ENCODE data around the gene HNRNPUL2. TPM values are rescaled to one million over a fixed set of nuclear protein-coding genes. Genes with fewer than 3 reads are reported as not detected.
A peak's percentile ranks its signal among the peaks of the same experiment; 100 is the strongest.
"Not testable (repeated sequence)": the region's sequence is repeated elsewhere in the genome, so short reads cannot be mapped to it uniquely, and the experiment has no call there.

HNRNPUL2 gene
- total RNA-seq, result 10 to 100 TPM; 67.9 to 72.5 TPM

DNA sequence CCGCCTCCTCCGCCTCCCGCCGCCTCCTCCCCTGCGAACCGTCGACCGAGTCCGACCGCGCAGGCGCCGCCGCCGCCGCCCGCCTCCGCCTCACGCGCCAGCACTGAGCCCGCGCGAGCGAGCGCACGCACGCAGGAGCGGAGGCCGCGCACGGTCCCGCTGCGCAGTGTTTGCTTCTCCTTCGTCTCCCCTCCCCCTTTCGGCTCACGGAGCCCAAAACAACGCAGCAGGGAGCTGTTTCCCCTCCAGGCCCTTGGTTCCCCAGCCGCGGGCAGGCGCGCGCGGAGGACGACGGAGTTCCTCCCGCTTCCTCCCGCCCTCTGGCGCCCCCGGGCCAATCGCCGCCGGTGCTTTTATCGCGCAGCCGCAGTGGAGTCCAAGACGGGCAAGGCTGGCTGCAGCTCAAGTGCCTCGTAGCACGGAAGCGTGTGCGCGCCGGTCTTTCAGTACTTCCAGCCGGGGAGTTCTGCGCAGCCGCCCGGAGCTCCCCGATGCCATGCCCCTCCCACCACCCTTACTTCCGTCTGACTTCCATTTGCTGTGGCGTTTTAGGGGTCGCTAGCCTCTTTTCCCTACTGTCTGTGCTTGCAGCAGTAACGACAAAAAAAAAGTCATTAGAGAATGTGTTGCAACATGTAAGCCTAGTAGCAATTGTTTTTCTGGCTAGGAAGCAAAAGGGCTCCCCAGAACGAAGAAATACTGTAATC is at the start of gene HNRNPUL2:
HNRNPUL2 (minus strand) TSS at position 293 of the 707 bp plus-strand sequence. CDS start 301 bp downstream, outside the sequence.
- Mint-ChIP-seq H3K4me3 (peak within 1 kb of the TSS; percentile 100), H3K36me3 (peaks cover 33% of the 10 kb centered on the region), H3K27me3 (no peaks in the 10 kb centered on the region), H3K27ac (peak within 1 kb of the TSS; percentile 98), H3K4me1 (peaks cover 39% of the 10 kb centered on the region), H3K9me3 (no peaks in the 10 kb centered on the region)
- ATAC-seq (ENCODE audit: low read depth) (peak; percentile 89), DNase-seq (peak; percentile 99)
- POLR2A ChIA-PET, result interaction anchor here (0.5 to 8.3 kb wide), 43 partner anchors 8 to 1646 kb away, joined by 3 to 107 read pairs (median 5); partner anchors contain the start of genes B3GAT3, BSCL2, C11orf98 and CSKMT

DNA sequence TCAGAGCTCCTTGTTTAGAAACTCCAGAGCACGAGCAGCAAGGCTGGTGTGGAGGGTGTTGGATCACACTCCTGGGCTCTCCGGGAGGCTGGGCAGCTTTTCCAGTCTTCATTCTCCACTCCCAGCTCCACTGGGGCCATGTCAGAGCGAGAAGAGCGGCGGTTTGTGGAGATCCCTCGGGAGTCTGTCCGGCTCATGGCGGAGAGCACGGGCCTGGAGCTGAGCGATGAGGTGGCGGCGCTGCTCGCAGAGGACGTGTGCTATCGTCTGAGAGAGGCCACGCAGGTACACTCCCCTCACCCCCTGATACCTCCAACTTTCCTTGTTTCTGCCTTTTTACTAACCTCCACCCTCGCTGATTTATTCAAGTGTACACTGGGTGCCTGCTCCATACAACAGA is 48.4 kb upstream of the HNRNPUL2 start:
- H3K4me3 Mint-ChIP-seq, result no peak overlapping the region
- H3K4me1 Mint-ChIP-seq, result peaks cover 10% of the 10 kb centered on the region
- no peaks in the 10 kb centered on the region for H3K9me3 Mint-ChIP-seq
- DNase-seq (no peak), ATAC-seq (ENCODE audit: low read depth) (no peak)
- H3K27me3 Mint-ChIP-seq, result no peaks in the 10 kb centered on the region
- H3K27ac Mint-ChIP-seq, result no peak overlapping the region
- POLR2A ChIA-PET, result interaction anchor here (1.2 to 4.3 kb wide), 4 partner anchors 10 to 103 kb away, joined by 4 to 23 read pairs (median 10); partner anchors contain the start of genes LBHD1 and WDR74
- peaks cover 8% of the 10 kb centered on the region for H3K36me3 Mint-ChIP-seq

DNA sequence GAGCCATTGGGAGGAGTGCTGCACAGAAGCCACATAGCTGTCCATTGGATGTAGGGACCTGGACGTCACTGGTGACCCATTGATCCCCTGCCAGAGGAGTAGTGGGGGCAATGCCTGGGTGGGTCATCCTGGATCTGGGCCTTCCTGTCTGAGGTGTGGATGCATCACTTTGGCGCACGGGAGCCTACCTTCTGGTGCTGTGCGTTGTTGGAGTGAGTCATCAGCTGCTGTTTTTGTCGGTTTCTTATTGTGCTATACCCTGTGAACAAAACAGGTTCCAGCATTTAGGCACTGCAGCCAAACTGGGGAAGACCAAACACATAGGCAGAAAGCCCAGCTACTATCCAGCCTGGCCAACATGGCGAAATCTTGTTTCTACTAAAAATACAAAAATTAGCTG is 47.1 kb upstream of the HNRNPUL2 start:
- Mint-ChIP-seq H3K4me3 (no peak overlapping the region), H3K27ac (no peak overlapping the region), H3K9me3 (no peaks in the 10 kb centered on the region), H3K4me1 (peaks cover 18% of the 10 kb centered on the region), H3K27me3 (no peaks in the 10 kb centered on the region), H3K36me3 (peaks cover 8% of the 10 kb centered on the region)
- ATAC-seq (ENCODE audit: low read depth), result no peak
- POLR2A ChIA-PET, result interaction anchor here (0.6 to 4.3 kb wide), 8 partner anchors 11 to 107 kb away, joined by 3 to 23 read pairs (median 4); partner anchors contain the start of genes LBHD1, POLR2G, SLC3A2 and WDR74
- DNase-seq, result no peak

DNA sequence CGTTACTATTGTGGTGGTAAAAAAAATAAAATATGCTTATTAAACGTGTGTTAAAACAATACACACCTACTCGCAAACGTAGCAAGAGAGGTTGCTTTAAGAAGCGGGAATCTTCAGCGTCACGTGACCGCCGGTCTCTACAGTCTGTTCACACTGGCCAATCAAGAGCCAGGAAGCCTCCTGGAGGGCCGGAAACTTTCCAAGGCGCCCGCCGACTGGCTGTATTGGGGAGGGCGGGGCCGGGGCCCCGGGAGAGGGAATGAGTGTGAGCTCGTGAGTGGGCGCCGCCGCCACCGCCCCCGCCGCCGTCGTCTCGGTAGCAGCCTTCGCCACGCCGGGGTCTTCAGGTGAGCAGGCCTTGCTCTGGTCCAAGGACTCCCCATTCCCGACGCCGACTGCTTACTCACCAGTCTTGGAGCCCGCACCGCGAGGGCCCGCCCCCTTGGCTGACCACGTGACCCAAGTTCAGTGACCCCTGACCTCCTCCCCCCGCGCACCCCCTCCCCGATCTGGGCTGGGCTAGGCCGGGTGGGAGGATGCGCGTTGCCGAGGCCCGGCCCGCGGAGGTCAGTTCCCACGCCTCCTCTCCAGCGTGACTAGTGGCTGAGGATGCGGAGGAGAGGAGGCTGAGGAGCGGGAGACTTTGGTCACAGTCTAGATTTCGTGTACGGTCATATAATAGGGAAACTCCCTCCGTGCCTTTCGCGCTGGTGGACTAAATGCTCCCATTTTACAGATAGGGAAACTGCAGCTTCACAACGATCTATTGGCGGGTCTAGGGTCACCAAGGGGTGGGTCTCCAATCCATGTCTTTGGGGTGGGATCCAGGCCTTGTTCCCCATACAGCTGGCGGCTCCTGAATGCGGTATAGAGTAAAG is 44.1 kb upstream of the HNRNPUL2 start, which contains the start of gene TAF6L:
TAF6L (plus strand) TSS at position 253 of the 878 bp plus-strand sequence. CDS start 4,388 bp downstream, outside the sequence.
- Mint-ChIP-seq H3K36me3 (peaks cover 6% of the 10 kb centered on the region), H3K27me3 (no peaks in the 10 kb centered on the region), H3K27ac (peak within 1 kb of the TSS; percentile 94), H3K4me3 (peak within 1 kb of the TSS; percentile 92), H3K4me1 (peaks cover 13% of the 10 kb centered on the region), H3K9me3 (no peaks in the 10 kb centered on the region)
- POLR2A ChIA-PET, result interaction anchor here (0.7 to 3.9 kb wide), 14 partner anchors 10 to 110 kb away, joined by 3 to 47 read pairs (median 6); partner anchors contain the start of genes C11orf98, CSKMT, HNRNPUL2 and POLR2G
- DNase-seq (peak; percentile 95), ATAC-seq (ENCODE audit: low read depth) (peak; percentile 83)

DNA sequence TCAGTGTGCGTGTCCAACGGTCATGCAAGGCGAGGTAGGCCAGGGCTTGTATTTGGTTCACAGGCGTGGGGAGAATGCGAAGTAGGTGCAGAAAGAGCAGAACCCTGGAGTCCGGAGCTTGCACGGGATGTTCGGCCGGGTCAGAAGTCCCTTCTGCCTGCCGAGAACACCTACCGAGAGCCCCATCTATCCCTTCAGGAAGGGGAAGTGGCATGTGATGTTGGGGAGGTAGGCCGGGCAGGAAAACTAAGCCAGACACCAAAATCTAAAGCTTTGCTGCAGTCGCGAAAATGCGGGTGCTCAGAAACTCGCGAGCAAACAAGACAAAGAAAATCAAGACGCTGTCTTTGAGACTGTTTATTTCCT is 43.5 kb upstream of the HNRNPUL2 start:
- Mint-ChIP-seq H3K27ac (peak overlapping the region; percentile 94), H3K4me3 (peak overlapping the region; percentile 92), H3K36me3 (peaks cover 4% of the 10 kb centered on the region), H3K4me1 (peaks cover 13% of the 10 kb centered on the region), H3K27me3 (no peaks in the 10 kb centered on the region), H3K9me3 (no peaks in the 10 kb centered on the region)
- POLR2A ChIA-PET, result interaction anchor here (0.7 to 3.9 kb wide), 12 partner anchors 9 to 110 kb away, joined by 3 to 47 read pairs (median 10); partner anchors contain the start of genes C11orf98, CSKMT, HNRNPUL2 and POLR2G
- ATAC-seq (ENCODE audit: low read depth), result no peak
- peak; percentile 55 for DNase-seq

DNA sequence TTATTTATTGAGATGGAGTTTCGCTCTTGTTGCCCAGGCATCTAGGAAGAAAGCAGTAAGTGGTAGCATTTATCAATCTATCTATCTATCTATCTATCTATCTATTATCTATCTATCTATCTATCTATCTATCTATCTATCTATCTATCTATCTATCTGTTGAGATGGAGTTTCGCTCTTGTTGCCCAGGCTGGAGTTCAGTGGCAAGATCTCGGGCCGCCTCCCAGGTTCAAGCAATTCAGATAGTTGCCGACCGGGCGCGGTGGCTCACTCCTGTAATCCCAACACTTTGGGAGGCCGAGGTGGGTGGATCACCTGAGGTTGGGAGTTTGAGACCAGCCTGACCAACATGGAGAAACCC is 33.6 kb upstream of the HNRNPUL2 start:
- POLR2A ChIA-PET, result interaction anchor here (0.9 to 3.4 kb wide), 13 partner anchors 10 to 121 kb away, joined by 3 to 39 read pairs (median 7); partner anchors contain the start of genes C11orf98, CSKMT, HNRNPUL2 and LBHD1
- peak overlapping the region; percentile 91 for H3K4me3 Mint-ChIP-seq
- H3K27me3 Mint-ChIP-seq; DNase-seq; H3K9me3 Mint-ChIP-seq; ATAC-seq (ENCODE audit: low read depth); H3K36me3 Mint-ChIP-seq: not testable (repeated sequence)
- peaks cover 12% of the 10 kb centered on the region for H3K4me1 Mint-ChIP-seq
- peak overlapping the region; percentile 89 for H3K27ac Mint-ChIP-seq

DNA sequence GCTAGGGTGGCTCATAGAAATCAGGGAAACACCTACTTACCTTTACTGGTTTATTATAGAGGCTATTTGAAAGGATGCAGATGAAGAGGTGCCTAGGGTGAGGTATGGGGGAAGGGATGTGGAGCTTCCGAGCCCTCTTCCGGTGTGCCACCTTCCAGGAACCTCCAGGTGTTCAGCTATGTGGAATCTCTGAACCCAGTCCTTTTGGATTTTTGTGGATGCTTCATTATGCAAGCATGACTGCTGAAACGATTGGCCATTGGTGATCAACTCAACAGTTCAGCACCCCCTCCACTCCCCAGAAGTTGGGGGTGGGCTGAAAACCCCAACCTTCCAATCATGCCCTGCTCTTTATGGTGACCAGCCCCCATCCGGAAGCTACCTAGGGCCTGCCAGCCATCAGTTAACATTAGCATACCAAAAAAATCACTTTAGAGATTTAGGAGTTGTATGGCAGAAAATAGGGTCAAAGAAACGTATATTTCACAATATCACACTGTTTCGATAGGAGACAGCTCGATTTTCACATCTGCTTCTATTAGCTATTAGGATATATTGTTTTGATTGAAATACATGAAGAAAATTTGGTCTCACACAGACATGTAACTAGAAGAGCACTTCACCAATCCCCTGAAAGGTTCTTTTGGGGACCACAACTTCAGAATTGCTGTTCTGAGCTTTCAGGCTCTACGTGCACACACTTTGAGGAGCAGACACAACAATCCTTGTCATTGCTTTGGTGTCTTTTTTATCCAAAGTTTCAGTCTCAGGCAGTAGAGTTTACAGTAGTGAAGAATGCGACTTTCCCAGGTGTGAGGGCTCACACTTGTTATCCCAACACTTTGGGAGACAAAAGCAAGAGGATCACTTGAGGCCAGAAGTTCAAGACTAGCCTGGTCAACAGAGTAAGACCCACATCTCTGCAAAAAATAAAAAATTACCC is 30.9 kb upstream of the HNRNPUL2 start:
- Mint-ChIP-seq H3K27me3 (peaks cover 4% of the 10 kb centered on the region), H3K4me3 (no peak overlapping the region), H3K4me1 (peaks cover 22% of the 10 kb centered on the region), H3K36me3 (peaks cover 3% of the 10 kb centered on the region), H3K9me3 (no peaks in the 10 kb centered on the region), H3K27ac (no peak overlapping the region)
- POLR2A ChIA-PET, result interaction anchor here (1.2 to 3.0 kb wide), 2 partner anchors 9 to 29 kb away, joined by 4 to 13 read pairs; partner anchors contain the start of gene TMEM179B
- DNase-seq (no peak), ATAC-seq (ENCODE audit: low read depth) (no peak)

DNA sequence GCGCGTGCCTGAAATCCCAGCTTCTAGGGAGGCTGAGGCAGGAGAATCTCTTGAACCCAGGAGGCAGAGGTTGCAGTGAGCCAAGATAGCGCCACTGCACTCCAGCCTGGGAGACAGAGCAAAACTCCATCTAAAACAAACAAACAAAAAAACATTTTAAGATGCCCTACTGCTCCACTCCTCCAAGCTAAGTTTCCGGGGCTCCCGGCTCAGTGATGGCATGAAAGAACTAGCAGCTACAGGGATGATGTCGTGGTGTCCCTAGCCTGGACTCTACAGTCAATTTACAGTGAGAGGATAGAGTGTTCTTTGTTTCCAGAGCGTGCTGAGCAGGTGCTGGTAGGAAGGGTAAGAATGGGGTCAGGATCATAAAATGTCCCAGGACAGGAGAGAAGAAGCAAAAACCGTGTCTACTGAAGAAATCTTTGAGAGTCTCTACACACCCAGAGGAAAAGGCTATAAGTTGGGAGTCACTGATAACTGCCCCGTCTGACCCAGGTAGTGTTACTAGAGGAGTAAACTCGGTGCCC is 27.9 kb upstream of the HNRNPUL2 start:
- peak overlapping the region; percentile 96 for H3K4me3 Mint-ChIP-seq
- DNase-seq (no peak), ATAC-seq (ENCODE audit: low read depth) (no peak)
- POLR2A ChIA-PET, result interaction anchor here (1.3 to 6.2 kb wide), 7 partner anchors 16 to 181 kb away, joined by 3 to 73 read pairs (median 15); partner anchors contain the start of genes C11orf98, CSKMT, EEF1G and HNRNPUL2
- no peaks in the 10 kb centered on the region for H3K9me3 Mint-ChIP-seq
- H3K4me1 Mint-ChIP-seq, result peaks cover 20% of the 10 kb centered on the region
- H3K27me3 Mint-ChIP-seq, result peaks cover 4% of the 10 kb centered on the region
- H3K36me3 Mint-ChIP-seq, result no peaks in the 10 kb centered on the region
- H3K27ac Mint-ChIP-seq, result no peak overlapping the region

DNA sequence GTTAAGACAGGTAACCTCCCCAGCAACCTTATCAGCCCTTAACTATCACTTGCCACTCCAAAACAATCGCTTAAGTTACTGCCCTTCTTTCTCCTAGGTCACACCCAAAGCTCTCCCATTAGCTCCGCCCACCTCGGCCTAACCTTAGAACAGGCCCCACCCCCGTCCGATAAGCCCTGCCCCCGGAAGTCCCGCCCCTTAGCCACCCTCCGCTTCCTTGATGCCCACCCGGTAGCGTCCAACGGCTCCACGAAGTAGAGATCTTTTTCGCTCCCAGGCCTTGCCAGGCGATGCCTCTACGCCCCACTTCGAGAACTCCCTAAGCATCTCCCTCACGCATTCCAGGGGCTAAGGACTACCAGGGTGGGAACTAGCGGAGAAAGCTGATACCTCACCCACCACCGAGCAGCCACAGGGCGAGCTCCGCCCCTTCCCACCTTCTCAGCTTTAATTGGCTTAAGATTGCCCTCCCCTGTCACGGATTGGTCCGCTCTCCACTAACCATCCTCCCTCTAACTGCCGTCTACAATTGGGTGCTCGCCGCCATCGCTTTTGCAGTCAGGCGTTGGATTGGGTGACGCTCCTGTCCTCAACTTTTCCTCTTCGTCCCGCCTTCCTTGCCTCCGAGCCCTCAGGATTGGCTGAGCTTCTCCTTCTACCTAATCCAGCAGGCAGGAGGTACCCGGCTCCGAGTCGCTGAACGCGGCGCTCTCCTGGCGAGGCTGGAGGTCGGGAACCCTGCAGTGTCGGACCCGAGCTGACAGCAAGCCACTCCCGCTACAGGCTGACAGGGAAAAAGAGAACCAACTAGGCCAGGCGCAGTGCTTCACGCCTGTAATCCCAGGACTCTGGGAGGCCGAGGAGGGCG is 26.7 kb upstream of the HNRNPUL2 start, which contains the start of gene ZBTB3:
ZBTB3 (minus strand) TSS at position 425 of the 868 bp plus-strand sequence. CDS start 496 bp downstream, outside the sequence.
- H3K9me3 Mint-ChIP-seq, result no peaks in the 10 kb centered on the region
- DNase-seq (peak; percentile 95), ATAC-seq (ENCODE audit: low read depth) (peak; percentile 99)
- H3K27me3 Mint-ChIP-seq, result peaks cover 4% of the 10 kb centered on the region
- H3K36me3 Mint-ChIP-seq, result peaks cover 3% of the 10 kb centered on the region
- peak within 1 kb of the TSS; percentile 98 for H3K27ac Mint-ChIP-seq
- POLR2A ChIA-PET, result interaction anchor here (0.5 to 6.2 kb wide), 44 partner anchors 9 to 415 kb away, joined by 3 to 73 read pairs (median 5); partner anchors contain the start of genes C11orf98, CSKMT, EEF1G and GANAB
- peak within 1 kb of the TSS; percentile 96 for H3K4me3 Mint-ChIP-seq
- H3K4me1 Mint-ChIP-seq, result peaks cover 26% of the 10 kb centered on the region

DNA sequence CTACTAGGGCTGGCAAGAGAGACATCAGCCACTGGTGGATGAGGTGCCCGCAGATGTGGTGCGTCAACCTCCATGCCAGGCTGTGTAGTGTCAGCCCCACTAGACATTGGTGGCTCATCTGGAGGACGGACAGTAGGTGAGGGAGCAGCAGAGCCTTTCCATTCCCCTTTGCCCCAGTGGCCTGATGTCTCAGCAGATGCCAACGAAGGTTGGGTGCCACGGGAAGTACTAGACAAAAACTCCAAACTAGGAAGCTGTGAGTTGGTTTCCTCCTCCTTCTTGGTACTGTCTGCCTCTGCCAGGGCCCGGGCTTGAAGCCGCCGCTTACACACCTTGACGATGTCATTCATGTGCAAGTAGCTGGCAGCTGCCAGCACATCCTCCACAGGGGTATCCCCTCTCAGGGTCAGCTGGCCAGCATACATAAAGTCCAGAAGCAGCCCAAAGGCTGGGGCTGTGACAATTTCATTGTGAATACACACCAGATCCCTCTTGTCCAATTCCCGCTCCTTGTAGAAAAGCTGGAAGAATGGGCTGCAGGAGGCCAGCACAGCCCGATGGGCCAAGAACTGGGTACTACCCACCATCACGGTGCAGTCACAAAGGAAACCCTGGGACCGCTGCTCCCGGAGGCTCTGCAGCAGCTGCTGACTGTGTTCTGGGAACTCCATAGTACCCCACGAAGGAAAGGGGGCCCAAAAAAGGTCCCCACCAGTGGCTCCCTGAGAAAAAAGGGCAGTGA is 25.9 kb upstream of the HNRNPUL2 start:
- H3K36me3 Mint-ChIP-seq, result peaks cover 3% of the 10 kb centered on the region
- ATAC-seq (ENCODE audit: low read depth) (no peak), DNase-seq (no peak)
- peak overlapping the region; percentile 98 for H3K27ac Mint-ChIP-seq
- H3K4me3 Mint-ChIP-seq, result peak overlapping the region; percentile 96
- H3K9me3 Mint-ChIP-seq, result no peaks in the 10 kb centered on the region
- H3K4me1 Mint-ChIP-seq, result peaks cover 29% of the 10 kb centered on the region
- no peaks in the 10 kb centered on the region for H3K27me3 Mint-ChIP-seq
- POLR2A ChIA-PET, result interaction anchor here (0.5 to 6.2 kb wide), 35 partner anchors 8 to 179 kb away, joined by 3 to 73 read pairs (median 6); partner anchors contain the start of genes C11orf98, CSKMT, EEF1G and HNRNPUL2

Data from activated naive CD8-positive, alpha-beta T cell treated with anti-CD3 and anti-CD28 coated beads, Interleukin-2, amount 10 ng/mL, durations not matched to agents 7 days and 5 days (primary cell).